Caco-2 (cell line): ENCODE results near the gene TMCO6. TPM values are rescaled to one million over a fixed set of nuclear protein-coding genes. Genes with fewer than 3 reads are reported as not detected.

Experiments used
- BruUV-seq: library from RNA; stranded (reverse); fragments of 400-500 nt; replicated peaks from 2 replicates; lab custom pipeline; 2021; lab: Mats Ljungman, UMichigan
- CTCF ChIA-PET: fragments of 300-600 bp; sonication (Branson Sonifier 250); formaldehyde crosslinking; loops from one replicate; lab custom pipeline; 2022; ENCODE audit warnings: antibody characterized with exemption; lab: Charles Lee
- POLR2A ChIA-PET: fragments of 300-600 bp; sonication (Branson Sonifier 250); formaldehyde crosslinking; loops from one replicate; lab custom pipeline; 2022; ENCODE audit warnings: antibody characterized with exemption; lab: Charles Lee
- DNase-seq, 2 experiments: peaks; one replicate each; pipeline versions ENCODE4 v3.0.0 to v3.0.0-alpha.2; 2020 to 2022
- H3K27me3 ChIP-seq: replicated peaks from 2 replicates; pipeline ENCODE4 v1.6.0; 2011; ENCODE audit warnings: low read length; ENCODE audit not compliant: control insufficient read depth, insufficient read depth
- H3K36me3 ChIP-seq: 2 replicates; pipeline ENCODE4 v1.5.1; 2011; ENCODE audit warnings: low read length; ENCODE audit not compliant: control insufficient read depth, insufficient read depth
- H3K4me1 ChIP-seq: fragments of 250-450 bp; sonication (Bioruptor Pico); 2 replicates; pipeline ENCODE4 v1.5.1; 2020; ENCODE audit warnings: mild to moderate bottlenecking
- H3K4me3 ChIP-seq: 2 replicates; pipeline ENCODE4 v1.5.1; 2011; ENCODE audit warnings: low read depth, mild to moderate bottlenecking, control low read depth, low read length
- H3K9me3 ChIP-seq: fragments of 250-450 bp; sonication (Bioruptor Pico); 2 replicates; pipeline ENCODE4 v1.5.1; 2020; ENCODE audit warnings: mild to moderate bottlenecking, moderate library complexity
- H3K27ac Mint-ChIP-seq: one replicate; pipeline ENCODE4 v1.8.0; 2022; ENCODE audit warnings: mixed read lengths; ENCODE audit not compliant: unreplicated experiment
- H3K27me3 Mint-ChIP-seq: one replicate; pipeline ENCODE4 v1.8.0; 2022; ENCODE audit warnings: mixed read lengths; ENCODE audit not compliant: insufficient read depth, unreplicated experiment
- H3K36me3 Mint-ChIP-seq: one replicate; pipeline ENCODE4 v1.8.0; 2022; ENCODE audit warnings: mild to moderate bottlenecking, mixed read lengths; ENCODE audit not compliant: insufficient read depth, unreplicated experiment
- H3K4me1 Mint-ChIP-seq: one replicate; pipeline ENCODE4 v1.8.0; 2022; ENCODE audit warnings: low read depth, mixed read lengths; ENCODE audit not compliant: unreplicated experiment
- H3K4me3 Mint-ChIP-seq: one replicate; pipeline ENCODE4 v1.8.0; 2022; ENCODE audit warnings: mild to moderate bottlenecking, moderate library complexity, mixed read lengths; ENCODE audit not compliant: unreplicated experiment
- H3K9me3 Mint-ChIP-seq: one replicate; pipeline ENCODE4 v1.8.0; 2022; ENCODE audit warnings: mixed read lengths; ENCODE audit not compliant: unreplicated experiment
- CTCF ChIP-seq, 2 experiments: fragments of 200-600 bp in 1 of 2; IDR thresholded peaks; 1 replicate in 1 of 2; 2 replicates in 1 of 2; pipeline versions ENCODE4 v1.5.1 to v1.8.0; 2011 to 2022; ENCODE audit warnings: antibody characterized with exemption in 1 of 2, control low read depth in 1 of 2, inconsistent platforms in 1 of 2, low read depth in 1 of 2, low read length in 1 of 2, mild to moderate bottlenecking in 1 of 2, moderate library complexity in 1 of 2; ENCODE audit not compliant: insufficient read depth in 1 of 2, severe bottlenecking in 1 of 2, unreplicated experiment in 1 of 2
- intact Hi-C: fragments of 100-400 bp; cut with micrococcal nuclease; formaldehyde crosslinking; loops from one replicate; pipeline ENCODE4 v1.10.0; 2022; ENCODE audit not compliant: unreplicated experiment
- total RNA-seq: library from RNA; stranded (reverse); gene quantifications from 2 replicates; pipeline ENCODE4 v1.2.3, GENCODE V29; 2022

Gene TMCO6
- total RNA-seq, 1 experiment from 2014 or later, result 37.8 TPM

GRCh38 chr5:140674211-140674610 is 35.0 kb downstream of the TMCO6 start:
- no peak for DNase-seq
- peaks cover 54% of the 10 kb centered on the region for H3K36me3 Mint-ChIP-seq

GRCh38 chr5:140674629-140675028 is 35.4 kb downstream of the TMCO6 start:
- H3K4me1 ChIP-seq, result no peaks in the 10 kb centered on the region
- Mint-ChIP-seq H3K4me3 (no peak overlapping the region), H3K27ac (peak overlapping the region; percentile 18), H3K27me3 (no peaks in the 10 kb centered on the region), H3K9me3 (no peaks in the 10 kb centered on the region), H3K36me3 (peaks cover 54% of the 10 kb centered on the region), H3K4me1 (no peaks in the 10 kb centered on the region)
- intact Hi-C loops, result no loop called here
- ChIA-PET CTCF (interaction anchor here (0.5 to 0.9 kb wide), 3 partner anchors 16 to 178 kb away, joined by 3 to 4 read pairs (median 3); partner anchors contain the start of genes HARS1, HARS2 and ZMAT2), POLR2A (interaction anchor here (0.6 to 0.9 kb wide), 2 partner anchors 11 to 18 kb away, joined by 3 to 4 read pairs; no protein-coding TSS in a partner anchor)
- H3K36me3 ChIP-seq, result peaks cover 2% of the 10 kb centered on the region
- no TSS peak for BruUV-seq
- no peak overlapping the region for H3K4me3 ChIP-seq
- DNase-seq, result no peak
- no peaks in the 10 kb centered on the region for H3K9me3 ChIP-seq
- H3K27me3 ChIP-seq, result no peaks in the 10 kb centered on the region
- no peak for TF ChIP-seq CTCF (IDR thresholded peaks at IDR 0.05; ENCODE audit: insufficient read depth in 1 of 2, low read depth in 1 of 2, low read length in 1 of 2, severe bottlenecking in 1 of 2, unreplicated experiment in 1 of 2)

More at GRCh38 chr5:140674211-140674610, 35.0 kb downstream of the TMCO6 start:
- POLR2A ChIA-PET, result no interaction called here
- Histone ChIP-seq H3K4me3 (no peak overlapping the region), H3K36me3 (peaks cover 2% of the 10 kb centered on the region), H3K4me1 (no peaks in the 10 kb centered on the region), H3K27me3 (no peaks in the 10 kb centered on the region), H3K9me3 (no peaks in the 10 kb centered on the region)
- H3K4me3 Mint-ChIP-seq, result no peak overlapping the region
- peak overlapping the region; percentile 18 for H3K27ac Mint-ChIP-seq
- intact Hi-C loops, result no loop called here
- H3K27me3 Mint-ChIP-seq, result no peaks in the 10 kb centered on the region
- TSS peak; percentile 84 for BruUV-seq
- CTCF ChIA-PET, result interaction anchor here (0.8 kb wide), 1 partner anchor 17 kb away, joined by 3 read pairs; the partner anchor contains the start of genes HARS1 and HARS2
- no peak for TF ChIP-seq CTCF (IDR thresholded peaks at IDR 0.05; ENCODE audit: insufficient read depth in 1 of 2, low read depth in 1 of 2, low read length in 1 of 2, severe bottlenecking in 1 of 2, unreplicated experiment in 1 of 2)
- H3K4me1 Mint-ChIP-seq, result no peaks in the 10 kb centered on the region
- no peaks in the 10 kb centered on the region for H3K9me3 Mint-ChIP-seq

DNA sequence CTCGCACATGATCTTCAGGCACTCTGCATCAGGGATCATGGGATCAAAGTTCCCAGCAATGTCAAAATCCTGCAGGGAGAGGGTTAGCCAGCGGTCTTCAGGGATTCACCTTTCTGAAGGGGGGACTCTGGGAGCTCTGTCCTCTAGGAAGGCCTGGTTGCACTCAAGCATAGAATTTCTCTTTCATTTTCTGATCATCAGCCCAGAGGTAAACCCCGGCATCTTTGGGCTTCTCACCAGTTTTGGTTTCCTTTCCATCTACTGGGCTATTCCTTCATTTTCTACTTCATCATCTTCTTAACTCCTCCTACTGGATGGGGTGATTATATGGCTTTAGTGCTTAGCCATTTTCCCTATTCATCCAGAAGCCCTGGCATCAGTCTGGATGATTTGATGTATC is 38.7 kb downstream of the TMCO6 start:
- H3K9me3 Mint-ChIP-seq, result no peaks in the 10 kb centered on the region
- H3K36me3 ChIP-seq, result peaks cover 2% of the 10 kb centered on the region
- no peaks in the 10 kb centered on the region for H3K27me3 ChIP-seq
- H3K4me1 Mint-ChIP-seq, result no peaks in the 10 kb centered on the region
- H3K4me3 ChIP-seq, result no peak overlapping the region
- H3K27me3 Mint-ChIP-seq, result no peaks in the 10 kb centered on the region
- POLR2A ChIA-PET, result no interaction called here
- BruUV-seq, result no TSS peak
- H3K4me3 Mint-ChIP-seq, result no peak overlapping the region
- CTCF ChIA-PET, result no interaction called here
- no peaks in the 10 kb centered on the region for H3K9me3 ChIP-seq
- H3K4me1 ChIP-seq, result no peaks in the 10 kb centered on the region
- no peak for DNase-seq
- H3K36me3 Mint-ChIP-seq, result peaks cover 39% of the 10 kb centered on the region
- H3K27ac Mint-ChIP-seq, result no peak overlapping the region
- no peak for TF ChIP-seq CTCF (IDR thresholded peaks at IDR 0.05; ENCODE audit: insufficient read depth in 1 of 2, low read depth in 1 of 2, low read length in 1 of 2, severe bottlenecking in 1 of 2, unreplicated experiment in 1 of 2)
- intact Hi-C loops, result no loop called here
